Measurements from ENCODE around the gene RHBDF2. TPM values are rescaled to one million over a fixed set of nuclear protein-coding genes. Genes with fewer than 3 reads are reported as not detected.
"Not testable (repeated sequence)": the region's sequence is repeated elsewhere in the genome, so short reads cannot be mapped to it uniquely, and the experiment has no call there.

Gene RHBDF2
- total RNA-seq, 1 donor from 2014 or later, result 9.9 TPM

DNA sequence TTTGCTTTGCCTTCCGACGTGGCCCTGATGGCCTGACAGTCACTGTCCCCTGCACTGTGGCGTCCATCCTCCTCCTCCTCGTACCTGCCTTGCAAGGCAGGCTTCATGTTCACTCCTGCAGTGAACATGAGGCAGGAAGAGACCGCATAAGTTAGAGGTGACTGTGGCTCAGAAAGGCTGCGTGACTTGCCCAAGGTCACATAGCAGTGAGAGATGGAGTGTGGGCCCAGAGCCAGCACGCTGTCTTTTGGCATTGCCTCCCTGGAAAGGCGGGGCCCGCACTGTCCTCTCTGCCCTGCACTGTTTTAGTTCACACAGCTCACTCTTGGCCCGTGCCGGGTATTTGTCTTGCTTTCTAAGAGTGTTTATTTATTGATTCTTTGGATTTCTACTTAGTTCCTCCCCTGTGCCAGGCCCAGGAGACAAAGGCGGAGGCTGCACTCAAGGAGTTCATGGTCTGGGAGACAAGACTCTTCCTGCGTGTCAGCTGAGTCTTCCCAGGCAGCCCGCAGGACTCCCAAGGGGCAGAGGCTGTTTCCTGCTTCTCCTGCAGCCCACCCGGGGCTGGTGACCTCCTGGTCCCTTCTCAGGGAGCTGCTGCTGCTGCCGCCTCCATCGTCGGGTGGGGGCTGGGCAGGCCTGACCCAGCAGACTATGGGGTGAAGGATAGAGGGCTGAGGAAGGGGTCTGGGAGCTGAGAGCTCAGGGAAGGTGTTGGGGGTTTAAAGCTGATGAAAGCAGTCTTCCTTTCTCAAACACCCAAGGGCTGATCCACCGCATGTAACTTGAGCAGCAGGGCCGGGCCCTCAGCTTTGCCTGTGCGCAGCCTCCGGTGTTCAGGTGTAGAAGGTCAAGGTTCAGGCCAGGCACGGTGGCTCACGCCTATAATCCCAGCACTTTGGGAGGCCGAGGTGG lies 23.6 kb upstream of the RHBDF2 start:
- DNase-seq, result no peak

DNA sequence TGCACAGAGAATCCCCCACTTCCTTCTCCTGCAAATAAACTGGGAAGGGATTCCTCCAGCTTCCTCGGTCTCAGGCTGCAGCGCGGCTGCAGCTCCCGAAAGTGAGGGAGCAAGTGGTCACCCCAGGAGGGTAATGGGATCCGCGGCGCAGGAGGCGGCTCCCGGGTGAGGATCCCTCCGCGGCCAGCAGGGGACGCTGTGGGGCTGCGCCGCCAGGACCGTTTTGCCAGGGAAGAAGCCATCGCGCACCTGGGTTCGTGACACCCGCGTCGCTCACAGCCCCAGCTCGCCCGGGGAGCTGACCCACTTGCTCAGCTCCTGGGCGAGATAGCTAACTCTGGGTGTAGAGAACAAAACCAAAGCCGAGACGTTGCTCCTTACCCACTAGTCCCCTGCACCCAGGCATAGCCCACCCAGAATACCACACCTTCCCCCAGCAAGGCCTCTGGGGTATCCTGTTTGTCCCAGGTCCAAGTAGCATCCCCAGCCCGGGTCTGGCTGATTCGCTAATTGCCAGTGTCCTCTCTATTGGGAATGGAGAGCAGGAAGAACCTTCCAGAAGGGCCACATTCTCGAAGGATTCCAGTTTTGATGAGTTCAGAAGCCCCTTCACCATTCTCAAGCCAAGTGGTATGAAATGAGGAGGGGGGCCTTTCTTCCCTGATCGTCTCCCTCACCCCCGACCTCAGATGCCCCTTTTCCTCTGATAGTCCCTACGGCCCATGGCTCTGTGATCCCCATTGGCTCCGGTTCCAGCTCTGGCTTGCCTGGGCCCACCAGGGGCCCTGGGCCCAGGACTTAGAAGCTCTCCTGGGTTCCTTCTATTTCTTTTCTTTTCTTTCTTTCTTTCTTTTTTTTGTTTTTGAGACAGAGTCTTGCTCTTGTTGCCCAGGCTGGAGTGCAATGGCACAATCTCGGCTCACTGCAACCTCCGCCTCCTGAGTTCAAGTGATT lies 22.1 kb upstream of the RHBDF2 start:
- peak; percentile 29 for DNase-seq

GRCh38 chr17:76521683-76522082 lies 20.5 kb upstream of the RHBDF2 start:
- not testable (repeated sequence) for DNase-seq

DNA sequence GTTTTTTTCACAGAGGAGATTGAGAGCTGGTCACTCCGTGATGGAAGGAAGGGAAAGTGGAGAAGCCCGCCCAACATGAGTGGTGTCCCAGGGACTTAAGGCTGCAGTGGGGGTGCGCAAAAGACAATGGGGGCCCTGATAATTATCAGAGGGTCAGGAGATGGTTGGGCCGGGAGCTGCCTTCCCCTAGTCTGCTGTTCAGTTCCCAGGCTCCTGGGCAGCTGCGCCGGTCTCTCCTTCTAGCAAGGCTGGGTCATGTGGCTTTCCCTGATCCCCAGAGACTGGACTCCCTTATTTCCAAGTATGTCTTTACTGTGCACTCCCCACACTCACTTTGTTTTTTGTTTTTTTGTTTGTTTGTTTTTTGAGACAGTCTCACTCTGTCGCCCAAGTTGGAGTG lies 20.0 kb upstream of the RHBDF2 start:
- DNase-seq, result no peak

GRCh38 chr17:76519048-76519966 lies 18.1 kb upstream of the RHBDF2 start:
- DNase-seq, result no peak

GRCh38 chr17:76517638-76518038 lies 16.4 kb upstream of the RHBDF2 start:
- DNase-seq, result no peak

DNA sequence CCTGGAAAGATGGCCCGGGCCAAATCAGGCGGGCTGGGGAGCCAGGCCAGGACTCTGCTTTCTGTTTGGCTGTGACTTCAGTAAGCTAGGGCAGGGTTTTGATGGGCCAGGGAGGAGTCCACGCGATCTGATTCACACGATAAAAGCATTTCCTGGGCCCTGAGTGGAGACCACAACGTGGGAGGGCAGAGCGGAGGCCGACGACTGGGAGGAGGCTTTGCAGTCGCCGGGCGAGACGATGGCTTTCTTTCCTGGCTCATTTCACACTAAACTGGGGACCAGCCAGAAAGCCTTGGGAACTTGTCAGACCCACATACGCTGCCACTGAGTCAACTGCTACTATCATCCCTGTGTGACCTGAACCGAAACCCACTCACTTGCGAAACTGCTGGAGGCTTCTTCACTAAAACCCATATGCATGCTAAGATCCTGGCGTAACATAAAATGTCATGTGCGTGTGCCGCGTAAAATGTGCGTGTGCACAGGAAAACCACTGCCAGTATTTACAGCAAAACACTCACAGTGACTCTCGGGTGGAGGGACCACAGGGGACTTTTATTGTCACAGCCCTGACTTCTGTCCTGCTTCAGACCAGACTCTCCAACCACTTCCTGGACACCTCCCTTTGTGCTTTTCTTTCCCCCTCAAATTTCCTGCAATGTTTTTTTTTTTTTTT lies 14.2 kb upstream of the RHBDF2 start:
- peak; percentile 42 for DNase-seq

DNA sequence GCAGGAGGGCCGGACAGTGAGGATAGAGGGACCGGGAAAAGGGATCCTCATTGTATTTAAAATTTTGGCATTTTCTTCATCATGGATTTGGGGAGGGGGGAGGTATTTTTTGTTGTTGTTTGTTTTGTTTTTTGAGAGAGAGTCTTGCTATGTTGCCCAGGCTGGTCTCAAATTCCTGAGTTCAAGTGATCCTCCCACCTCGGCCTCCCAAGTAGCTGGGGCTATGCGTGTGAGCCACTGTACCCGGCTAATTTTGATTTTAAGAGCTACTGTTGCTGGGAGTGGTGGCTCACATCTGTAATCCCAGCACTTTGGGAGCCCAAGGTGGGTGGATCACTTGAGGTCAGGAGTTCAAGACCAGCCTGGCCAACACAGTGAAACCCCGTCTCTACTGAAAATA lies 13.1 kb upstream of the RHBDF2 start:
- not testable (repeated sequence) for DNase-seq

- no peak for DNase-seq
Measured at GRCh38 chr17:76513306-76513692, 12.1 kb upstream of the RHBDF2 start.

DNA sequence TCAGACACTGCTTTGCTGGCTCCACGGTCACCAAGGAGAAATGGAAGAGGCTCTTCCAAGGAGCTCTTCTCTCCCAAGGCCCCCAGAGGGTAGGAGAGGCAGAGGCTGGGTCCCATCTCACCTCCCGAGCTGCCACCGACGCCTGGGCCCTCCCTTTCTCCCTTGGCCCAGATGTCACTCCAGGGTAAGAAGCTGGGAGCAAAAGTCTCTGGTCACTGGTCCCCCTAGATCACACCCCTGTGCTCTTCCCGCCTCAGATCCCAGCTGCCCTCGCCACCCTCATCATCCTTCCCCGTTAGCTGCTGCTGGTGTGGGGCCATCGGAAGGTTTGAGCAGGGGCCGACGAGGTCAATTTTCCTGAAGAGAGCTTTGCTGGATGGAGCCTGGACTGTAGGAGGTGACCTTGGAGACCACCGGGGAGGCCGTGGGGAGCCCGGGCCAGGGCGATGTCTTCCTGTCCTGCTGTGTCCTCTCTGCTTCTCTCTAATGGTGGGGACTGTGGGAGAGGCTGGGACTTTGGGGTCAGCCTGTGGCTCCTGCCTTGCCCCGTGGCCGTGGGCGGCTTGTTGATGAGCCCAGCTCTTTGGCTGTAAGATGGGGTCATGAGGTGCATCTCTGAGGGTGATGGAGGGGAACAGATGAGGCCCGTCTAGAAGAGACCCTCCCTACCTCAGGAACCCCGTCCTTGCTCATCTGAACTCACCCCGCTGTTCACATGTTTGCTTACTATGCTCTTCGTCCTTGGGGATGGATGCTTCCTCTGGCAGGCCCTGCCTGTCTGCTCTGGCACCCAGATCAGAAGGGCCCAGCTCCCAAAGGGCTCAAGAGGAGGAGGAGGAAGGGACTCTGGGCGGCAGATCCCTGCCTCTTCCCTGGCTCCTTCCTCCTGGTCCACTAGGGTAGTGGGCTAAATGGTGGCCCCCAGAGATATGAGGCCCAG lies 11.4 kb upstream of the RHBDF2 start:
- DNase-seq, result no peak

GRCh38 chr17:76511668-76512365 lies 10.6 kb upstream of the RHBDF2 start:
- no peak for DNase-seq

GRCh38 chr17:76510831-76511244 lies 9.6 kb upstream of the RHBDF2 start:
- DNase-seq, result no peak

GRCh38 chr17:76508472-76509063 lies 7.3 kb upstream of the RHBDF2 start:
- DNase-seq, result not testable (repeated sequence)

- peak; percentile 24 for DNase-seq
Measured at GRCh38 chr17:76506408-76507345, 5.5 kb upstream of the RHBDF2 start.

- DNase-seq, result no peak
Measured at GRCh38 chr17:76504117-76504516, 2.9 kb upstream of the RHBDF2 start.

DNA sequence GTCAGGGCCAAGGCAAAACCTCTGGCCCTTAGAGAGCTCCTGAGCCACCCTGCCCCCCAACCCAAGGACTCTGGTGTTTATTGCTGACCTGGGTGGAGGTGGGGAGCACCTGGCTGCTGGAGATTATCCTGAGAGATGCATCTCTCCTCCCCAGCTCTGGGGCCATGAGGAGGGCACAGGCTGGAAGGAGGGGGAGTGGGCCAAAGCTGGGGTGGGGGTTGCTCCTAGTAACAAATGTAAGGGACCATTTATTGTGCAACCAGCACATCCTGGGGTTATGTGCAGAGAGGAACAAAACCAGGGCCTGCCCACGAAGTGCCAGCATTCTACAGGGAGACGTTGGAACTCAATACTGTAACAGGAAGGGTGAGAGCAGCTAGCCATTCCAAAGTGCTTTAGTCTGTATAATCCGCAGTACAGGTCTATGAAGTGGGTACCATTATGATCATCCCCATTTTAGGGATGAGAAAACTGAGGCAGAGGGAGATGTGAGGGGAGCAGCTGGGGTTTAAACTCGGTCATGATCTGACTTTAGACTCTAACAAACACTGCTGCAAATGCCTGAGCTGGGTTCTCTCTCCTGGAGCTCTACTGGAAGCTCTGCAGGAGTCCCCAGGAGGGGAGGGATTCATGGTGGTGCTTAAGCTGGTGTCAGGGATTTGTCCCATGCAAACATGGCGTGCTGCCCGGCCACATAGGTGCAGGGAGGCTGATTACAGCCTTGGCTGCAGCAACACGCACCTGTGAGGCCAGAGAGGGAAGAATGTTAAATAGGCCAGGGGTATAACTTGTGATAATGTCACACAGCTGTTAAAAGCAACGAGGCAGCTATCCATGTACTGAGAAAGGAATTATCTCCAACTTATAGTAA lies 1.4 kb upstream of the RHBDF2 start:
- DNase-seq, result no peak

DNA sequence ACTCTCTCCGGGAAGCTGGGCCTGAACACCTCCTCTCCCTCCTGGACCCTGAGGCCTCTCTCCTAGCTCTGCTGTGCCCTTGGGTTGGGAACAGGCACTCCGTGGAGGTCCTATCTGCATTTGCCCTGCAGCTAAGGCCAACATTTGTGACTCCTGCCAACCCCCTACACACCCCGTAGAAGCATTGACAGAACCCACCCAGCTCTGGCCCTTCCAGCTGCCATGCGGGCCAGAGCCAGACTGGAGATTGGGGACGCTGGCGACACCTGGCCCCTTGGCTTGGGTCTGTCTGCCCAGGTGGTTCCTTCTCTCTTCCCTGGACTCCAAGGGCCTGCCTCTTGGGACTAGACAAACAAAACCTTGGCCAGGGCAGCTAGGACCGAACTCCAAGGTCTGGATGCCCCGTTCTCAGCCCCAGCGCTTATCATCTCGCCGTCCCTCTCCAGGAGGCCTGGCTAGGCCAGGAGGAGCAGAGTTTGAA lies 644 bp upstream of the RHBDF2 start:
- no peak for DNase-seq

All from skin of body (tissue), 2 donors.